ENCODE results near the gene RHOU.

- TF ChIP-seq, protein P1, sequence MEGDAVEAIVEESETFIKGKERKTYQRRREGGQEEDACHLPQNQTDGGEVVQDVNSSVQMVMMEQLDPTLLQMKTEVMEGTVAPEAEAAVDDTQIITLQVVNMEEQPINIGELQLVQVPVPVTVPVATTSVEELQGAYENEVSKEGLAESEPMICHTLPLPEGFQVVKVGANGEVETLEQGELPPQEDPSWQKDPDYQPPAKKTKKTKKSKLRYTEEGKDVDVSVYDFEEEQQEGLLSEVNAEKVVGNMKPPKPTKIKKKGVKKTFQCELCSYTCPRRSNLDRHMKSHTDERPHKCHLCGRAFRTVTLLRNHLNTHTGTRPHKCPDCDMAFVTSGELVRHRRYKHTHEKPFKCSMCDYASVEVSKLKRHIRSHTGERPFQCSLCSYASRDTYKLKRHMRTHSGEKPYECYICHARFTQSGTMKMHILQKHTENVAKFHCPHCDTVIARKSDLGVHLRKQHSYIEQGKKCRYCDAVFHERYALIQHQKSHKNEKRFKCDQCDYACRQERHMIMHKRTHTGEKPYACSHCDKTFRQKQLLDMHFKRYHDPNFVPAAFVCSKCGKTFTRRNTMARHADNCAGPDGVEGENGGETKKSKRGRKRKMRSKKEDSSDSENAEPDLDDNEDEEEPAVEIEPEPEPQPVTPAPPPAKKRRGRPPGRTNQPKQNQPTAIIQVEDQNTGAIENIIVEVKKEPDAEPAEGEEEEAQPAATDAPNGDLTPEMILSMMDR (IDR thresholded peaks at IDR 0.05): no peak
- TF ChIP-seq POLR2A (IDR thresholded peaks at IDR 0.05): no peak
Measured at GRCh38 chr1:228747301-228747935, 12.1 kb downstream of the RHOU start.
